Adrenal gland (tissue), 12 donors: ENCODE measurements around the gene AUTS2. TPM values are rescaled to one million over a fixed set of nuclear protein-coding genes. Genes with fewer than 3 reads are reported as not detected.

Experiments used
- DNase-seq, 7 donors: peaks; one replicate each; pipeline ENCODE4 v3.0.0-alpha.2; 2019 to 2020
- H3K27ac ChIP-seq, 5 donors: fragments of 200-600 bp; sonication (generic) in 4 of 5; 1 replicate in 3 of 5; 2 replicates in 2 of 5; pipeline versions ENCODE4 v1.5.1 to v1.8.0; 2016 to 2020; ENCODE audit warnings: mild to moderate bottlenecking in 1 of 5
- H3K27me3 ChIP-seq: fragments of 200-600 bp; 2 replicates; pipeline ENCODE4 v1.8.0; 2021
- H3K36me3 ChIP-seq, 2 donors: fragments of 200-600 bp; replicated peaks in 1 of 2; 1 replicate in 1 of 2; 2 replicates in 1 of 2; pipeline versions ENCODE4 v1.5.1 to v1.8.0; 2018 to 2022
- H3K4me1 ChIP-seq, 2 donors: fragments of 200-600 bp; replicated peaks in 1 of 2; 1 replicate in 1 of 2; 2 replicates in 1 of 2; pipeline versions ENCODE4 v1.5.1 to v1.8.0; 2018 to 2021
- H3K4me3 ChIP-seq, 4 donors: fragments of 200-600 bp; sonication (generic) in 3 of 4; one replicate each; pipeline ENCODE4 v1.5.1; 2016 to 2018
- H3K9me3 ChIP-seq, 3 donors: fragments of 200-600 bp; sonication (generic) in 1 of 3; replicated peaks in 1 of 3; 1 replicate in 2 of 3; 2 replicates in 1 of 3; pipeline versions ENCODE4 v1.5.1 to v1.8.0; 2016 to 2021
- POLR2A ChIP-seq, 2 donors: fragments of 450-650 bp; IDR thresholded peaks; one replicate each; pipeline ENCODE4 v1.6.1; 2017; ENCODE audit warnings: antibody characterized with exemption in 2 of 2, mild to moderate bottlenecking in 2 of 2, moderate library complexity in 1 of 2
- WGBS, 4 donors: extraction: QIAGEN DNeasy Blood & Tissue Kit in 2 of 4; methylation state at CpG; one replicate each; pipeline versions ENCODE4 v1.1.5 to v1.1.7; 2013 to 2017; 5-methylcytosine and 5-hydroxymethylcytosine counted together
- intact Hi-C, 2 donors: fragments of 100-400 bp; cut with DNase I; formaldehyde crosslinking; loops; one replicate each; pipeline versions ENCODE4 v1.14.1 to v1.15.0; 2022 to 2023
- polyA plus RNA-seq, 3 donors: library from polyadenylated mRNA; stranded (reverse); fragments of 200-250 nt in 2 of 3; fragments of 350-450 nt in 1 of 3; fragmentation: Illumina TruSeq in 1 of 3; extraction: RNeasy Lipid Tissue Mini Kit (QIAGEN cat#74804) in 1 of 3; gene quantifications; one replicate each; pipeline ENCODE4 v1.2.3, GENCODE V29; 2013 to 2014
- total RNA-seq, 9 donors: library from RNA; depleted of rRNA in 4 of 9; stranded (reverse); fragments of >200 nt in 4 of 9; fragments of 120-200 nt in 1 of 9; fragmentation: NEBNext Ultra II Directional in 1 of 9; extraction: Animal tissue kit (Norgen Biotek cat#: 25700) in 1 of 9; gene quantifications; one replicate each; pipeline versions ENCODE4 v1.1.0 to v1.2.4, GENCODE V29; 2013 to 2023
- TF ChIP-seq, protein P1 (sequence below), 6 experiments: fragments of 450-650 bp in 4 of 6; fragments of 200-600 bp in 2 of 6; sonication (generic) in 1 of 6; IDR thresholded peaks; 1 replicate in 5 of 6; 2 replicates in 1 of 6; pipeline versions ENCODE4 v1.5.1 to v1.8.0; 2016 to 2021; ENCODE audit warnings: antibody characterized with exemption in 6 of 6, mild to moderate bottlenecking in 2 of 6, moderate library complexity in 1 of 6
- donor health status: healthy with polysubstance abuse.
- donor health status: Bipolar disorder and iron deficiency.
- donor health status: DM: yes; HTN: yes; CAD: no.
- donor health status: DM: no; HTN: no; CAD: no.
- donor health status: DM: no; HTN: no; CAD: no.
- donor health status: DM: yes; HTN: yes; CAD: no.

Gene AUTS2
- total and polyA plus RNA-seq, 12 donors, result 6.4 to 44.0 (median 15.2) TPM

DNA sequence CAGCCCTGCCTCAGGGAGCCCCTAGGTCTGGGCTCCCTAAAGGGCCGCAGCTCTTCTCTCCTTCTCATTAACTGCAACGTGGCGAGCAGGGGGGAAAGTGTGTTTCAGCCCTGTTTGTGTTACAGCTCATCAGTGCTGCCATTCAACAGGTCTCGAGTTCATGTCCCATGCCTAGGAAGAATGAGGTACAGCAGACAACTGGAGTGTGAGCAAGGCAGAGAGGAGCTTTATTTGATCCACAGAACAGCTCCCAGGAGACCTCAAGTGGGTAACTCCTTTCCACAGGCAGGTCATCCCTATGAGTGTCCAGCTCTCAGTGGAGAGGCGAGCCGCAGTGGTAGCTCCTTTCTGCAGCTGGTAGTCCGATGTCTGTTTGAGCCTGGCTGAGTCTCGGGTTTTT is 313.1 kb downstream of the AUTS2 start:
- Histone ChIP-seq H3K27ac (no peak overlapping the region), H3K4me1 (no peaks in the 10 kb centered on the region), H3K27me3 (no peaks in the 10 kb centered on the region), H3K4me3 (no peak overlapping the region), H3K9me3 (no peaks in the 10 kb centered on the region), H3K36me3 (no peaks in the 10 kb centered on the region)
- DNase-seq, result no peak
- intact Hi-C loops, result no loop called here
- TF ChIP-seq, protein P1, sequence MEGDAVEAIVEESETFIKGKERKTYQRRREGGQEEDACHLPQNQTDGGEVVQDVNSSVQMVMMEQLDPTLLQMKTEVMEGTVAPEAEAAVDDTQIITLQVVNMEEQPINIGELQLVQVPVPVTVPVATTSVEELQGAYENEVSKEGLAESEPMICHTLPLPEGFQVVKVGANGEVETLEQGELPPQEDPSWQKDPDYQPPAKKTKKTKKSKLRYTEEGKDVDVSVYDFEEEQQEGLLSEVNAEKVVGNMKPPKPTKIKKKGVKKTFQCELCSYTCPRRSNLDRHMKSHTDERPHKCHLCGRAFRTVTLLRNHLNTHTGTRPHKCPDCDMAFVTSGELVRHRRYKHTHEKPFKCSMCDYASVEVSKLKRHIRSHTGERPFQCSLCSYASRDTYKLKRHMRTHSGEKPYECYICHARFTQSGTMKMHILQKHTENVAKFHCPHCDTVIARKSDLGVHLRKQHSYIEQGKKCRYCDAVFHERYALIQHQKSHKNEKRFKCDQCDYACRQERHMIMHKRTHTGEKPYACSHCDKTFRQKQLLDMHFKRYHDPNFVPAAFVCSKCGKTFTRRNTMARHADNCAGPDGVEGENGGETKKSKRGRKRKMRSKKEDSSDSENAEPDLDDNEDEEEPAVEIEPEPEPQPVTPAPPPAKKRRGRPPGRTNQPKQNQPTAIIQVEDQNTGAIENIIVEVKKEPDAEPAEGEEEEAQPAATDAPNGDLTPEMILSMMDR (IDR thresholded peaks at IDR 0.05), result no peak
- no peak for TF ChIP-seq POLR2A (IDR thresholded peaks at IDR 0.05)
- 97 to 100% (median 98%) methylated on average over 2 to 8 of the region's 8 CpGs for WGBS, 4 donors

DNA sequence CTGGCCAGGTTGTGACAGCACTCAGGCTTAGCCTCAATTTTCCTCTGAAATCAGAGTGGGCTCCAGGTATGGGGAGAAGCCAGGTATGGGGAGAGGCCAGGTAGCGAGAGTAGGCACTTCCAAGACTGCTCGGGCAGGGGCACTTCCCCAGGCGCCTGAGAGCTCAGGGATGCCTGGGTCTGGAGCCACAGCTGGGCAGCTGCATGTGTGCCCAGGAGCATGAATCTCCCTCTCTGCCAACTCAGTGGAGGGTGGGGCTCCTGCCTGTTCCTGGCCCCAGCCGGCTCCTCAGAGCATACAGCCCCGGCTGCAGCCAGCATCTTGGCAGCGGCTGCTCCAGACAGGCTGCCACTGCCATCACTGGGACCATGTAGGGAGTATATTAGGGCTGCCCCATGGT is 313.9 kb downstream of the AUTS2 start:
- H3K27me3 ChIP-seq, result no peaks in the 10 kb centered on the region
- no peaks in the 10 kb centered on the region for H3K36me3 ChIP-seq
- no peak overlapping the region for H3K4me3 ChIP-seq
- no peak for DNase-seq
- intact Hi-C loops, result no loop called here
- TF ChIP-seq, protein P1 (IDR thresholded peaks at IDR 0.05), result no peak
- no peak for TF ChIP-seq POLR2A (IDR thresholded peaks at IDR 0.05)
- H3K27ac ChIP-seq, result no peak overlapping the region
- no peaks in the 10 kb centered on the region for H3K9me3 ChIP-seq
- H3K4me1 ChIP-seq, result no peaks in the 10 kb centered on the region
- 75 to 91% (median 87%) methylated on average over 1 to 6 of the region's 6 CpGs for WGBS, 4 donors

DNA sequence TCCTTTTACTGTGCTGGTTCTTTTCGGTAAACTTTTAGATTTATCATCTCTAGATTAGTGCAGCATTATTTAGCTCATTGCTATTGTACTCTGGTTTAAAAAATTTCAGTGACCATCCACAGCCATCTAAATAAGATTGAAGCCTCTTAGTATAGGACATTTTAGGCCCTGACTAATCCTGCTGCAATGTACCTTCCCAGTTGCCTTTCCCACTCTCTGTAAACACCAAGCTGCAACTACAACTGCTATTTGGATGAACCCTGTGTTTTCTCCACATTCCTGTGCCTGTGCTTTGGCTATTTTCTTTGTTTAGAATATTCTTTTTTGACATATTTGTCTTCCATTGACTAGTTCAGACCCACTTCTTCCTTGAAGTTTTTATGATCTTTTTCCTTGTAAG is 314.6 kb downstream of the AUTS2 start:
- H3K9me3 ChIP-seq, result no peaks in the 10 kb centered on the region
- WGBS, 4 donors, result 48 to 61% (median 58%) methylated on average over 1 of the region's 1 CpG
- H3K27ac ChIP-seq, result no peak overlapping the region
- TF ChIP-seq, protein P1 (IDR thresholded peaks at IDR 0.05), result no peak
- TF ChIP-seq POLR2A (IDR thresholded peaks at IDR 0.05), result no peak
- H3K27me3 ChIP-seq, result no peaks in the 10 kb centered on the region
- no peak for DNase-seq
- intact Hi-C loops, result no loop called here
- H3K4me3 ChIP-seq, result no peak overlapping the region
- no peaks in the 10 kb centered on the region for H3K4me1 ChIP-seq
- no peaks in the 10 kb centered on the region for H3K36me3 ChIP-seq

DNA sequence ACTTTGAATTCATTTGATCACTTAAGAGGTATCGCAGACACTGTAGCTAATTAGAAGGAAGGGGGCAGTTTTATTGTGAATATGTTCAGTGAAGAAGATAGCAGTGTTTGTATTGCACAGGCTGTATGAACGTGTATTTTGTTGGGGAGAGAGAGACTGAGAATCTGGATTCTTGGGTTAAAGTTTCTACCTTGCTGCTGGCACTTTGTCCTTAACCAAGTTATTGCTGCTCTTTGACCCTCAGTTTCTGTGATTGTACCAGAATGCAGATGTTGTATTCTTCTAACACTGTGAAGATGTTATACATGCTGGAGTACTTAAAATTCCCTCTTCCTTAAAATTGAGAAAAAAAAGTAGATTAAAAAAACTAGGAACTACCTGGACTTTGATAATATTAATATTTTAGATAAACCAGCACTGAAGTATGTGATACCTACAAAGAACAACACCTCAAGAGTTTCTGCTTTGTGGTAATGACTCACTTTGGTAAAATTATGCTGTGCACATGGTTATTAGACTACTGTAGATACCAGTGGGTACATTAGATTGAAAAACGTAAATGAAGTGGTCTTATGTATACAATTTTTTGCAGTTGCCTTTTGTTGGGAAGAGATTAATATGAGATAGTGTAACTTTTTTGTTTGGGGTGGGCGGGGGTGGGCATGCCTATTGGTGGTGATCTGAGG is 321.3 kb downstream of the AUTS2 start:
- intact Hi-C loops, result no loop called here
- TF ChIP-seq POLR2A (IDR thresholded peaks at IDR 0.05), result no peak
- TF ChIP-seq, protein P1 (IDR thresholded peaks at IDR 0.05), result no peak
- no peaks in the 10 kb centered on the region for H3K9me3 ChIP-seq
- DNase-seq, result no peak
- 87 to 97% (median 92%) methylated on average over 4 of the region's 4 CpGs for WGBS, 4 donors
- H3K27me3 ChIP-seq, result no peaks in the 10 kb centered on the region
- H3K36me3 ChIP-seq, result no peaks in the 10 kb centered on the region
- H3K27ac ChIP-seq, result no peak overlapping the region
- no peaks in the 10 kb centered on the region for H3K4me1 ChIP-seq
- no peak overlapping the region for H3K4me3 ChIP-seq
